Midbrain (tissue), 1 donor: ENCODE measurements around the gene MRTFA.
A peak's percentile ranks its signal among the peaks of the same experiment; 100 is the strongest.
"Not testable (repeated sequence)": the region's sequence is repeated elsewhere in the genome, so short reads cannot be mapped to it uniquely, and the experiment has no call there.

Experiments
- DNase-seq: peaks from one replicate; lab custom pipeline; 2025; lab: John Stamatoyannopoulos, UW

The MRTFA gene

DNA sequence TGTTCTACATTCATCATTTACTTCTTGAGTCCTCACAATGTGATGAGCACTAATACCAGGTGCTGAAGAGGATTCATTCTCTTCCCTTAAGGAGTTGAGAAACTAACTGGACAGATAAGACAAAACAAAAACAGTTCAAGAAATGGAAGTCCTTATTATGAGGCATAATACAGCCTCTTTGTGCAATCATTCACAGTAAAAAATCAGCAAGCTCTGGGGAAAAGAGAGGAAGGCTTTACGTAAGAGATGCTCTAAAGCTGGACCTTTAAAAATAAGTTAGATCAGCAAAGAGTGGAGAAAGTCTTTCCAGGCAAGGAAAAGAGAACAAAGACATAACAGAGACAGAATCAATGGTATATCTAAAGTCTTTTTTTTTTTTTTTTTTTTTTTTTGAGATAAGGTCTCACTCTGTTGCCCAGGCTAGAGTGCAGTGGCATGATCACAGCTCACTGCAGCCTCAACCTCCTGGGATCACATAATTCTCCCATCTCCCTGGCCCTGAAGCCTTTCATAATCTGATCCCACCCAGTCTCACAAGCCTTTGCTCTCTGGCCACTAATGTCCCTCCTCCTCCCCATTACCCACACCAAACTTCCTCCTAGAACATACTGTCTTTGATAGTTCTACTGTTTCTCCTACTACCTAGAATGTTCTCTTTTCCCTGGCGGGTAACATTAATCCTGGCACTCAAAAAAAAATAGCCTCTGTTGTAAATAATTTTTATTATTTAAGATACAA, 40.9 kb downstream of the MRTFA start:
- no peak for DNase-seq

DNA sequence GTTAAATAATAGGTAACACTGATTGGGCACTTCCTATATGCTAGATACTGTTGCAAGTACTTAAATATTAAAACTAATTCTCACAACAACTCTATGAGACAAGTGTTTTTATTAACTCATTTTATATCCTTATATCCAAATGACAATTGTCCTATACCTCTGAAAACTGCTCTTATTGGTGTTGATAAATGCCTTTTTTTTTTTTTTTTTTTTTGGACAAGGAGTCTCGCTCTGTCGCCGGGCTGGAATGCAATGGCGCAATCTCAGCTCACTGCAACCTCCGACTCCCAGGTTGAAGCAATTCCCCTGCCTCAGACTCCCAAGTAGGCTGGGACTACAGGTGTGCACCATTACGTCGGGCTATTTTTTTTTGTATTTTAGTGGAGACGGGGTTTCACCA, 41.6 kb downstream of the MRTFA start:
- no peak for DNase-seq

DNA sequence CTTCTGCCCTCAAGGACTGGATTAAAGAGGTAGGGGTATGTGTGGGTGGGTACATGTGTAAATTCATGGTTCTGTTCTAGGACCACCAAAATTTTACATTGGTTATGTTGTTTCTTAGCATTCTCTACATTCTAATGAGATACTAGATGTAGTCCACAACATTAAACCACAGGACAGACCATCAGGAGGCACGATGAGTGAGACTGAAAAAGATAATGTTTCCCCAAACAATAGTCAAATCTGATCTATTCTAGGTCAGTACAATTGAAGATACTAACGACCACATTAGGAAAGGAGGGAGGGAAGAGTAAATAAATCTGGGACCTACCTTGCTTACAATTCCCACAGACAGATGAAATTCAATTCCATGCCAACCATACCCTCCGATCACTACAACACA, 42.2 kb downstream of the MRTFA start:
- DNase-seq: no peak

DNA sequence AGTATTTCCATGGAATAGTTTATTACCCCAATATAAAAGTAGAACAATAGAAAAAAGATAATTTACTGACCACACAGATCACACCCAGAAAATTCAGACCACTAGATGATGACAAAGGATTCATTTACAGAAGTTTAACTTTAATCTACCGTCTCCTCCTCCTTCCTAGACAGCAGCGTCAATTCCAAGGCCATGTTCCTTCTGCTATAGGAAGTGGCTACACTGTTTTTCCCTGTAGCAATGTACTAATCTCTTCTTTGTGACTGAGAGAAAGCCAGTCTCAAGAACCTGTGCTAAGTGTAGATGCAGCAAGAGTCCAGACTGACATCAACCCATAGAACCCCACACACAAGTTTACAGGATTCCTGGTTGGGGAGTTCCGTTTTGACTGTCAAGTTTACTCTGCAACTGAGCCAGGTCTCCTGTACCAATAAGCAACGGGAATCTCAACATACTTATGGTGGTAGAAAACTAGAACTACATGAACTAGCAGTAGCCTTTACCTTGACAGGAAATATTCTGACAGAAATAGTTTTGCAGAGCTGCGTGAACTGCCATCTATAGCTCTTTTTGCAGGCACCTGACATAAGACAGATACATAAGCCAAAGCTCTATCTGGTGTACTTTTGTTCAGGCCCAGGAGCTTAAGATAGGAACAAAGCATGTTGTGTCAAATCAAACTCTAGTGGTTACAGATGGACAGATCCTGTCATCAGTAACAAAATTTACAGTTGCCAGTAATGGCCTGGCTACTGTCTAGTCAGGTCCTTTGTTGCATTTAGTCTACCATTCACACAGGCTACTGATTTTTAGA, 42.9 kb downstream of the MRTFA start:
- no peak for DNase-seq

DNA sequence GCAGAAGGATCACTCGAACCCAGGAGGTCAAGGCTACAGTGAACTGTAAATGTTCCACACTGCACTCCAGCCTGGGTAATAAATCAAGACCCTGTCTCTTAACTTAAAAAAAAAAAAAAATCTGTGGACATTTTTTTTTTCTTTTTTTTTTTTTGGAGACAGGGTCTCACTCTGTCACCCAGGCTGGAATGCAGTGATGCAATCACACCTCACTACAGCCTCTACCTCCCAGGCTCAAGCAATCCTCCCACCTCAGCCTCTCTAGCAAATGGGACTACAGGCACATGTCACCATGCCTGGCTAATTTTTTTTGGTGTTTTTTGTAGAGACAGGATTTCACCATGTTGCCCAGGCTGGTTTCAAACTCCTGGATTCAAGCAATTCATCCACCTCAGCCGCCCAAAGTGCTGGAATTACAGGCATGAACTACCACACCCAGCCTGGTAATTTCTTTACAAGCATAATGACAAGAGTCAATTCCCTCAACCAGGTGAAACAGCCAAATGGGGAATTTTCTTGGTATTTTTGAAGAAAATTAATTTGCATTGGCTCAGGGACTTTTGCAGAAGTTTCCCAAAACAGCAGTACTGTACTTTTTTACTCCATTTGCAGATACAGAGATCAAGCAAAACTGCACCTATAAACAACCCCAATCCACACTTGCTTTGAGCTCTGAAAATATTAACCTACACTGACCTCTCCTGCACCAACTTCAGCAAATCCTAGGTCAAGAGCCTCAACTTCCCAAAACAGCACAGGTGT, 44.0 kb downstream of the MRTFA start:
- no peak for DNase-seq

DNA sequence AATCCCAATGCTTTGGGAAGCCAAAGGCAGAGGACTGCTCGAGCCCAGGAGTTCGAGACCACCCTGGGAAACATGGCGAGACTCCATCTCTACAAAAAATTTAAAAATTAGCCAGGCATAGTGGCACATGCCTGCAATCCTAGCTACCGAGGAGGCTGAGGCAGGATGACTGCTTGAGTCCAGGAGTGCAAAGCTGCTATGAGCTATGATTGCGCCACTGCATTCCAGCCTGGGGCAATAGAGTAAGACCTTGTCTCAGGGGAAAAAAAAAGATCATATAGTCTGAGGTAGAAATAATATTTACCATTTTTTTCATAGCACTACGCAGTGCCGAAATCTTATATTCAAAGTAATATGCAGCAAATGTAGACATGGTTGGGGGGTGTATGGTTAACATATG, 47.8 kb downstream of the MRTFA start:
- DNase-seq: no peak

DNA sequence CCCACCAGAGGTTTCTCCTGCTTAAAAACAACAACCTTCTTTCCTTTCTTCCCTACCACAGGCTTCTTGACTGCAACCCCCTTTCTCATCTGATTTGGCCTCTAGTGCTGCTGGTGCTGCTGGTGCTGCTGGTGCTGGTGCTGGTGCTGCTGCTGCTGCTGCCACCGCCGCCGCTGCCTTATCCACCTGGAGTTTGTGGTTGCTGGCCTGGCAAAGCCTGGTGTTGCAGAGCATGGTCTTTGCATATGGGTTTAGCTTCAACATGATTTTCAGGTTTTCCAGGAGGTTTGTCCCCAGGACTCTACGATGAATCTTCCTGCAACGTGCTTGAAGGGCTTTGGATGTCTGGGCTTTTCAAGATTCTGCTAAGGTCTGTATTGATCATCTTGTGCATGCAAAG, 49.7 kb downstream of the MRTFA start:
- no peak for DNase-seq

DNA sequence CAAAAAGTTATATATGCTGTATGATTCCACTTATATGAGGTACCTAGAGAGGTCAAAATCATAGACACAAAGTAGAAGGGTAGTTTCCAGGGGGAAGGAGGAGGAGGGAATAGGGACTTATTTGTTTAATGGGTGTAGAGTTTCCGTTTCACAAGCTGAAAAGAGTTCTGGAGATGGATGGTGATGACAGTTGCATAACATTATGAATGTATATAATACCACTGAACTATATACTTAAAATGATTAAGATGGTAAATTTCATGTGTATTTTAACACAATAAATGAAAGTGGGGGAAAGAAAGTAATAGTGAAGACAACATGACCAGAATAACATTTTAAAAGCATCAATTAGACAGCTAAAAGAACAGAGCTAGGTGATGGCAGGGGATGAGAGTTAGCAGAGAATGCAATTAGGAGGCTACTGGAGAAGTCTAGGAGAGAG, 51.2 kb downstream of the MRTFA start:
- no peak for DNase-seq

DNA sequence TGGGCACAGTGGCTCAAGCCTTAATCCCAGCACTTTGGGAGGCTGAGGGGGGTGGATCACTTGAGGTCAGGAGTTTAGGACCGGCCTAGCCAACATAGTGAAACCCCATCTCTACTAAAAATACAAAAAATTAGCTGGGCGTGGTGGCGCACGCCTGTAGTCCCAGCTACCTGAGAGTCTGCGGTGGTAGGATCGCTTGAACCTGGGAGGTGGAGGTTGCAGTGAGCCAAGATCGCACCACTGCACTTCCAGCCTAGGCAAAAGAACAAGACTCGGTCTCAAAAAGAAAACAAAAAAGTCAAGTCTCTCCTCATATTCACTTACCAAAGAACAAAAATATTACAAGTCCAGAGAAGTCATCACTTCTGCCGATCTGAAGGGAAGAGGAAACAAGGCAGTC, 51.8 kb downstream of the MRTFA start:
- not testable (repeated sequence) for DNase-seq

DNA sequence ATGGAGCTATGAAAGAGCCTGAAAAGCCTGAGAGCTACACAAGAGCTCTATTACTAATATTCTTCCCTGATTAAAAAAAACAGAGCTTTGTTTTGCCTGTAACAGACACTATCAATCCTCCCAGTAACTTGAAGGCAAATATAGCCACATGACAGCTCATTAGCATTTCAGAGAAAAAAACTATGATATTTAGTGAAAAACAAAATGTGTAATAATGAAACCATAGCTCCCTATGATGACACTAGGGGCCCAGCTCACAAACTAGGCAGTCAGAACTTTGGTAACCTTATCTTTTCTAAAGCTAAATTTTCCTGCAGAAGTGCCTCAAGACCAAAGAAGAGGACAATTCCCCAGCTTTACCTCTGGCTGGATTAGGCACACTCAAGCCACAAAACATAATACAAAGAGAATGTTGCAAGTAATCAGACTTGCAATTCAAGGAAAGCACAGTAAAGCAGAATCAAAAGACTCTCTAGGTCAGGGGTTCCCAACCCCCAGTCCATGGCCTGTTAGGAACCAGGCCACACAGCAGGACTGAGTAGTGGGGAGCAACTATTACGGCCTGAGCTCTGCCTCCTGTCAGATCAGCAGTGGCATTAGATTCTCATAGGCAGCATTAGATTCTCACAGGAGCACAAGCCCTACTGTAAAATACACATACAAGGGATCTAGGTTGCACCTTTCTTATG, 53.3 kb downstream of the MRTFA start:
- no peak for DNase-seq

DNA sequence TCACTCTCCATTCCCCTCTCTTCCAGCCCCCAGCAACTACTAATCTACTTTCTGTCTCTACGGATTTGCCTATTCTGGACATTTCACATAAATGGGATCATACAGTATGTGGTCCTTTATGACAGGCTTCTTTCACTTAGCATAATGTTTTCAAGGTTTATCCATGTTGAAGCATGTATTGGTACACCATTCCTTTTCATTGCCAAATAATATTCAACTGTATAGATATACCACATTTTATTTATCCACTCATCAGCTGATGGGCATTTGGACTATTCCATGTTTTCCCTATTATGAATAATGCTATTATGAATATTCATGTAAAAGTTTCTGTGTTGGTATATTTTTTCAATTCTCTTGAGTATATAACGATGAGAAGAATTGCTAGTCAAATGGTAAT, 54.5 kb downstream of the MRTFA start:
- no peak for DNase-seq

DNA sequence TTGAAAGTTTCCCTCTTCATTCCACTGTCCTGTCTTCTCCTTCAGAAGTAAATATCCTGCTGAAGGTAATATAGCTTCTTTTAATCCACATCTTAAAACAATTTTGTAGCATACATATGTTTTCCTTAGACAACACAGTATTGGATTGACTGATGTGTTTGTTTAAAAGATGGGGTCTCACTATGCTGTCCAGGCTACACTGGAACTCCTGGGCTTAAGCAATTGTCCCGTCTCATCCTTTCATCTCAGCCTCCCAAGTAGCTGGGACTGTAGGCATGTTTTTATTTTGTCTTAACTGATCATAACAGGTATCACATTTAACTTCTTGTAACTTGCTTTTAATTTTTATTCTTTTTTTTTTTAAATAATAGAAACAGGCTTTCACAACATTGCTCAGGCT, 55.9 kb downstream of the MRTFA start:
- DNase-seq: no peak

DNA sequence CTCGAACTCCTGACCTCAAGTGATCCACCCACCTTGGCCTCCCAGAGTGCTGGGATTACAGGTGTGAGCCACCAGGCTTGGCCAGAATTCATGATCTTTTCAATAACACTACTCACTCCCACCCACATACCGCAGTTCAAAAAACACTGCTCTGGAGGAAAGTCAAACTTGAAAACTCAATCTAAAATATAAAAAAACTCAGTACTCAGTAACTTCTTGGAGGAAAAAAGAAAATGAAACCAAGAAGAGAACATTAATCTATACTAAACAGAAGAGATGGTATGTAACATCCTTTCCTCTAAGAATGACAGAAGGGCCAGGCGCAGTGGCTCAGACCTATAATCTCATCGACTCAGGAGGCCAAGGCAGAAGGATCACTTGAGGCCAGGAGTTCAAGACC, 58.3 kb downstream of the MRTFA start:
- DNase-seq: no peak

DNA sequence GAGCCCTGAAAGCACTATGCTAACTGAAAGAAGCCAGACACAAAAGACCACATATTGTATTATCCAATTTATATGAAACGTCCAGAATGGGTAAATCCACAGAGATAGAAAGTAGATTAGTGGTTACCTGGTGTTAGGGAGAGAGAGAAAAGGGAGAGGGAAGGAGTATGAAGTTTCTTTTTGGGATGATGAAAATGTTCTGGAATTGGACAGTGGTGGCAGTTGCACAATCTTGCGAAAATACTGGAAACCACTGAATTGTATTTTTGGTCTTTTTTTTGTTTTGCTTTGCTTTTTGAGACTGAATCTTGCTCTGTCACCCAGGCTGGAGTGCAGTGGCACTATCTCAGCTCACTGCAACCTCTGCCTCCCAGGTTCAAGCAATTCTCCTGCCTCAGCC, 63.5 kb downstream of the MRTFA start:
- DNase-seq: no peak

DNA sequence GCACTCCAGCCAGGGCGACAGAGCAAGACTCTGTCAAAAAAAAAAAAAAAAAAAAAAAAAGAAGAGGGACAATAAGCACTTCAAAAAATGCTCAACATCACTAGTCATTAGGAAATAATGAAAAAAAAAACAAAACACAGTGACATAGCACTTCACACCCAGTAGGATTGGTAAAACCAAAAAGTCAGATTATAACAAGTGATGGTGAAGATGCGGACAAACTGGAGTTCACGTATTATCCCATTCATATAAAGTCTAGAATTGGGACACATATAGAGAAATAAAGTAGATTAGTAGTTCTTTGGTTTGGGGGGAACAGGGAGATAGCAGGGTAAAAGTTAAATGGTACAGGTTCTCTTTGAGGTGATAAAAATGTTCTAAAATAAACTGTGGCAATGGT, 64.6 kb downstream of the MRTFA start:
- no peak for DNase-seq

DNA sequence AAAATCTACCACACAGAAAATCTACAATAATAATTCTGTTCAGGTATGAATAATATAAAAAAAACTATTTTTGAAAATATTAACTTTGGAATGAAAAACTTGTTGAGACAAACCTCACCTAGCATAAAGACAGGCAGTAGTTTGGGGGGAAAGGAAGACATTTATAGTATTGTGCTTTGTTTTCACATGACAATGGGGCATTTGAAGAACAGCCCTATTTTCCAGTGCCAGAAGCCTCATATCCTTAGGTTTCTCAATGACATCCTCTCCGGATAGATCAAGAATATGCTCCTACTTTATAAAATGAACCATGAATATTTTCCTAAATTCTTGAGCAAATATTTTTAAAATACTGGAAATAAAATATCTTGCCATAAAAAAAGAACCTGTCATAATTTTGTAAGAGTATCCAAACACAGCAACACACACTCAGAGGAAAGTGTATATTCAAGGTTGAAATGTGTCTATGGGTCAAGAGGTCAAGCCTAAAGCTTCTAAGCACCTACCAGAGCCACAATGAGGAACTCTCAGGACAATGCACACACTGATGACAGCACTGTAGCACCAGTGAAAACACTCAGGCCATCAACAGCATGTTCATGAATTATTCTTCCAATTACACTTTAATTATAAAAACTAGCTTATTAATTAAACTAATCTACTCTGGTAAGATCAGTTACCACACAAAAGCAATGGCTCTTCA, 68.7 kb downstream of the MRTFA start:
- peak; percentile 44 for DNase-seq

DNA sequence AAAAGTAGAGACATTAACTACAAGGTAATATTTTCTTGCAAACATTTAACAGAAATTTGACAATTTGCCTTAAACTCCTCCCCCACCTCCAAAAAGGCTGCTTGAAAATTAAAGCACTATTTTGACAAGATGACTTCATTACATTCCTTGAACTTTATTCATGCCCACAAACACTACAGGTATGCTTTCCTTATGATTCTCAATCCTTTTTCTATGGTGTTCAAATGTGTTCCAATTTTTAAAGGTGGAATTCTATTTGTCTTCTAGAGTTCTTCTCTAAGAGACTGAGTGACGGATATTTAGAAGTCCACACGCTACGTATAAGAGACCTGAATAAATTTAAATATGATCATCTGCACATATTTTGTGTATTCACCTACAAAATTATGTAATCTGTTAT, 69.4 kb downstream of the MRTFA start:
- DNase-seq: no peak

DNA sequence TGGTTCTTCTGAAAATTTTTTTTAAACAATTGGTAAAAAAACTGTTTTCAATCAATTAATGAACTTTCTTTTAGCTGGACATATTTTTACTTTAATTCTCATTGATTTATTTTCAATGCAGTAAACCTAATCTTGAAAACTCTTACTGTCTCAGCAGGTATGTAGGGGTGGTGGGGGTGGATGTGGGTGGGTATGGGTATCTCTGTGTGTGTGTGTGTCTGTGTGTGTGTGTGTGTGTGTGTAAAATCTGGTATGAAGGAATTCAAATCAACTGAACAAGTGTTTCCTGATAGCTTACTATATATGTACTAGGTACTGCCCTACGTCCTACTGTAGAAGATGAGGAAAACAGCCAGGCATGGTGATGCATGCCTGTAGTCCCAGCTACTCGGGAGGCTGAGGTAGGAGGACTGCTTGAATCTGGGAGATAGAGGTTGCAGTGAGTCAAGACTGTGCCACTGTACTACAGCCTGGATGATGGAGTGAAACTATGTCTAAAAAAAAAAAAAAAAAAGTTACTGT, 75.5 kb downstream of the MRTFA start:
- no peak for DNase-seq

DNA sequence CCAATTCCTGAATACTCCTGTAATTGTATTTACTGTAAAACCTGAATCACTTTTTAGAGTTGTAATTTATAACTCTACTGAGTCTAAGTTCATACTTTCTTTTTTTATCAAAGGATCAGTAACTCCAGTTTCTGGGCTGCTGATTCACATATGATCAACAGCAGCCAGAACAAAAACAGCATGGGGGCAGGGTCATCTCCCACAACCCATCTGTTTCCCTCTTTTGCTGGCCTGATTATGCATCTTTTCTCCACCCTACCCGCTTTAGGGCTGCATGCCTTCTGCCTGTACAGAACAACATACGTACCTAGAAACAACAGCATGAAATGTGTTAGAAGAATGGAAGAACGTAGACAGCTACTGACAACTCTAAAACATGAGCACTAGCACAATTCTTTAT, 76.0 kb downstream of the MRTFA start:
- DNase-seq: no peak

DNA sequence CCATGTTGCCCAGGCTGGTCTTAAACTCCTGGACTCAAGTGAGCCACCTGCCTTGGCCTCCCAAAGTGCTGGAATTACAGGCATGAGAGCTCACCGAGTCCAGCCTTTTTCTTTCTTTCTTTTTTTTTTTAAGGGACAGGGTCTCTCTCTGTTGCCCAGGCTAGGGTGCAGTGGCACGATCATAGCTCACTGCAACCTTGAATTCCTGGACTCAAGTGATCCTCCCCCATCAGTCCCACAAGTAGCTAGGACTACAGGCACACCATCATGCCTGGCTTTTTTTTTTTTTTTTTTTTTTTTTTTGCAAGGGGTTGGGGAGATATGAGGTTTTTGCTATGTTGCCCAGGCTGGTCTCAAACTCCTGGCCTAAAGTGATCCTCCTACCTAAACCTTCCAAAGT, 78.5 kb downstream of the MRTFA start:
- no peak for DNase-seq

DNA sequence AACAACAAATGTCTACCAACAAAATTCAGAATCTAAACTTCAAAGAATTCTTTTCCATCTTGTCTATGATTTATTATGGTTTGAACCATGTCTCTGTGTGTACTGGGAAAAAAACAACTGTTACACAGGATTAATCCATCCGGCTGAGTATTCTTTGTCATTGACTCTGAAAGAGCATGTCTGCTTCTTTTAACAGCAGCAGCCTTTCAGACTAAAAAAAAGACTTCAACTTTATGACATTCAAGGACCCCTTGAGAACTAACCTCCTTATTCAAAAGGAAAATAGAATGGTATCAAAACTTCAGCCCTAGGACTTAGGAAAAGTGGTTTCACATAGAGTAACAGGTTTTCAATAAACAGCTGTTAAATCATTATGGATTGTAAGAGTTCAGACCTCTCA, 79.9 kb downstream of the MRTFA start:
- no peak for DNase-seq
